Mammary epithelial cell (primary cell): Measurements from ENCODE around the gene ARG2.

Source experiments
- CTCF ChIP-seq, 2 donors: IDR thresholded peaks in 1 of 2; conservative IDR thresholded peaks in 1 of 2; 2 replicates each; pipeline ENCODE4 v1.5.1; 2011 to 2012; ENCODE audit warnings: inconsistent platforms in 2 of 2, low read length in 2 of 2, mild to moderate bottlenecking in 2 of 2, control low read depth in 1 of 2, low read depth in 1 of 2; ENCODE audit not compliant: insufficient read depth in 1 of 2; ENCODE audit errors: extremely low read depth in 1 of 2
- EZH2 ChIP-seq: IDR thresholded peaks from 2 replicates; pipeline ENCODE4 v1.6.1; 2012; ENCODE audit warnings: low read length, inconsistent platforms, borderline replicate concordance

DNA sequence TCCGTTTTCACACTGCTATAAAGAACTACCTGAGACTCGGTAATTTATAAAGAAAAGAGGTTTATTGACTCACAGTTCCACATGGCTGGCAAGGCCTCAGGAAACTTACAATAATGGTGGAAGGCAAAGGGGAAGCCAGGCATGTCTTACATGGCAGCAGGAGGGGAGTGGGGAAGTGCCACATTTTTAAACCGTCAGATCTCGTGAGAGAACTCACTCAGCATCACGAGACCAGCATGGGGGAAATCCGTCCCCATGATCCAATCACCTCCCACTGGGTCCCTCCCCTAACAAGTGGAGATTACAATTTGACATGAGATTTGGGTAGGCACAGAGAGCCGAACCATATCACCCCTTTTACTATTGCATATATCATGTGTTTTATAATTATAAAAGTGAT is 17.6 kb upstream of the ARG2 start:
- TF ChIP-seq CTCF (conservative IDR thresholded peaks at IDR 0.05 in 1 of 2, IDR thresholded peaks at IDR 0.05 in 1 of 2; ENCODE audit: extremely low read depth in 1 of 2, insufficient read depth in 1 of 2, low read depth in 1 of 2, low read length in 2 of 2) (no peak), EZH2 (no peak)
